ENCODE measurements around the gene KCTD16.

KCTD16 gene

DNA sequence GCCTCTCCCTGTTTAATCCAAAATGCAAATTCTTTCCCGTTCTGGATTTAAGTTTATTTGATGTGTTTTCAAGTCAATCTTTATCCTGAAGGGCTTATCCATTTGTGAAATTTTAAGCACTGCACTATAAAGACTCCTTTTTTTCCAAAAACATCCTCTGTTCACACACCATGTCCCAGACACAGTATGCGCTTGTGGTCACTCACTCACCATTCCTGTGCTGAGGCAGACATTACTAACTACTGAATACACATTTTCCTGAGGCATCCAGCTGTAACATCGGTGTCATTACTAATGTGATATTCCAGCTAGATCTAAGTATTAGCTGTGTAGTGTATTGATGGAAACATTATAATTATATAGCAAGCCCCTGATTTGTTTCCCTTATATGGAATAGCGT lies 298.4 kb downstream of the KCTD16 start:
- H3K4me3 ChIP-seq (ENCODE audit: low read length), result no peak overlapping the region
- DNase-seq (ENCODE audit: low read depth), result peak; percentile 46
- TF ChIP-seq, protein P1, sequence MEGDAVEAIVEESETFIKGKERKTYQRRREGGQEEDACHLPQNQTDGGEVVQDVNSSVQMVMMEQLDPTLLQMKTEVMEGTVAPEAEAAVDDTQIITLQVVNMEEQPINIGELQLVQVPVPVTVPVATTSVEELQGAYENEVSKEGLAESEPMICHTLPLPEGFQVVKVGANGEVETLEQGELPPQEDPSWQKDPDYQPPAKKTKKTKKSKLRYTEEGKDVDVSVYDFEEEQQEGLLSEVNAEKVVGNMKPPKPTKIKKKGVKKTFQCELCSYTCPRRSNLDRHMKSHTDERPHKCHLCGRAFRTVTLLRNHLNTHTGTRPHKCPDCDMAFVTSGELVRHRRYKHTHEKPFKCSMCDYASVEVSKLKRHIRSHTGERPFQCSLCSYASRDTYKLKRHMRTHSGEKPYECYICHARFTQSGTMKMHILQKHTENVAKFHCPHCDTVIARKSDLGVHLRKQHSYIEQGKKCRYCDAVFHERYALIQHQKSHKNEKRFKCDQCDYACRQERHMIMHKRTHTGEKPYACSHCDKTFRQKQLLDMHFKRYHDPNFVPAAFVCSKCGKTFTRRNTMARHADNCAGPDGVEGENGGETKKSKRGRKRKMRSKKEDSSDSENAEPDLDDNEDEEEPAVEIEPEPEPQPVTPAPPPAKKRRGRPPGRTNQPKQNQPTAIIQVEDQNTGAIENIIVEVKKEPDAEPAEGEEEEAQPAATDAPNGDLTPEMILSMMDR (conservative IDR thresholded peaks at IDR 0.05; ENCODE audit: low read depth, low read length), result no peak

DNA sequence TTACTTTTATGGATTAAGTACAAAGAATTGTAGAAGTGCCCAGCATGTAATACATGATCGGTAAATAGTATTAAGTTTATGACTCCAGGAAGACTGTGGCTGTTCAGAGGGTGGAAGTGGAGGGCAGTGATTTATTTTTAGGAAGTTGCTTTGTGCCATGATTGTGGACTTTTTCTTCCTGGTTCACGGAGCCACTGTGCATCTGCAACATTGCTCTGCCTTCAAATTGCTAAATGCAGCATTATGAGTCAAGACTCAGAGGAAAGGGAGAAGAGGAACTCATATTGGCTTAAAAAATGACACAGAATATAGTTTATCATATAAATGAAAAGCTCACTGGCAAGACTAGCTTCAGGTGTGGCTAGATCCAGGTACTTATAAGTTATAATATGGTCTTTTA lies 301.5 kb downstream of the KCTD16 start:
- no peak for DNase-seq (ENCODE audit: low read depth)
- TF ChIP-seq, protein P1 (conservative IDR thresholded peaks at IDR 0.05; ENCODE audit: low read depth, low read length), result no peak
- no peak overlapping the region for H3K4me3 ChIP-seq (ENCODE audit: low read length)

DNA sequence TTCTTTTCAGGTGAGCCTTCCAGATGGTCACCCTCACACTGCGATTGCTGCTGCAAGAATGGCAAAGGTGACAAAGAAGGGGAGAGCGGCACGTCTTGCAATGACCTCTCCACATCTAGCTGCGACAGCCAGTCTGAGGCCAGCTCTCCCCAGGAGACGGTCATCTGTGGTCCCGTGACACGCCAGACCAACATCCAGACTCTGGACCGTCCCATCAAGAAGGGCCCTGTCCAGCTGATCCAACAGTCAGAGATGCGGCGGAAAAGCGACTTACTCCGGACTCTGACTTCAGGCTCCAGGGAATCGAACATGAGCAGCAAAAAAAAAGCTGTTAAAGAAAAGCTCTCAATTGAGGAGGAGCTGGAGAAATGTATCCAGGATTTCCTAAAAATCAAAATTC lies 303.0 kb downstream of the KCTD16 start:
- TF ChIP-seq, protein P1 (conservative IDR thresholded peaks at IDR 0.05; ENCODE audit: low read depth, low read length), result no peak
- no peak overlapping the region for H3K4me3 ChIP-seq (ENCODE audit: low read length)
- no peak for DNase-seq (ENCODE audit: low read depth)

DNA sequence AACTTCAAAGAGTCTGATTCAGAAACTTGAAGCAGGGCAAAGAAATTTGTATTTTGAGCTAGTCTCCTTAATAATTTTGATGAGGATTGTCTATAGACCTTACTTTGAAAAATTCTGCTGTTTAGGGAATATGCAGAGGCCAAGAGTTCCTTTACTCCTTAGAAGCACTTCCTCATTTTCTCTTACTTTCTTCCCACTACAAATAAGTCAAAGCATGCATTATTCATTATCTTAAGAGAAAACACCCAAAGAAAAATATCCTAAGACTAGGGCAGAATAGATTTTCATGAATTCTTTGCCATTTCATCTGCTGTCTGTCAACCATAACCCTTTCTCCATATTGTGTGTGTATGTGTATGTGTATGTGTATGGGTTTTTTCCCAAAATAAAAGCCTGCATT lies 307.9 kb downstream of the KCTD16 start:
- H3K4me3 ChIP-seq (ENCODE audit: low read length), result no peak overlapping the region
- DNase-seq (ENCODE audit: low read depth), result no peak
- TF ChIP-seq, protein P1 (conservative IDR thresholded peaks at IDR 0.05; ENCODE audit: low read depth, low read length), result no peak

DNA sequence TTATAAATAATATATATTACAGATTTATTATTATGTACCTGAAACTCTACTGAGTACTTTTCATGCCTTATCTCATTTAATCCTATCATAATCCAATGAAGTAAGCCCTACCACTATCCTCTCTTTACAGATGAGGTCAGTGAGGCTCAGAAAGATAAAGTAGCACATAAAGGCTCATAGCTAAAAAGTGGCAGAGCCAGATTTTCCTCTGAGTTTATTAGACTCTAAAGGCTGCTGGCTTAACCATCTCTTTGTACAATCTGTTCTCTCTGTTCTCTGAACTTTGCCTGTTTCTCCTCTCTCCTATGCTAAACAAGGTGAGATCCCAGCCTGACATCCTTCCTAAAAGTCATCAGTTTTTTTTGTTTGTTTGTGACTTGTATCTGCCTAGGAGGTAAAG lies 311.2 kb downstream of the KCTD16 start:
- H3K4me3 ChIP-seq (ENCODE audit: low read length), result no peak overlapping the region
- DNase-seq (ENCODE audit: low read depth), result no peak
- TF ChIP-seq, protein P1 (conservative IDR thresholded peaks at IDR 0.05; ENCODE audit: low read depth, low read length), result no peak

DNA sequence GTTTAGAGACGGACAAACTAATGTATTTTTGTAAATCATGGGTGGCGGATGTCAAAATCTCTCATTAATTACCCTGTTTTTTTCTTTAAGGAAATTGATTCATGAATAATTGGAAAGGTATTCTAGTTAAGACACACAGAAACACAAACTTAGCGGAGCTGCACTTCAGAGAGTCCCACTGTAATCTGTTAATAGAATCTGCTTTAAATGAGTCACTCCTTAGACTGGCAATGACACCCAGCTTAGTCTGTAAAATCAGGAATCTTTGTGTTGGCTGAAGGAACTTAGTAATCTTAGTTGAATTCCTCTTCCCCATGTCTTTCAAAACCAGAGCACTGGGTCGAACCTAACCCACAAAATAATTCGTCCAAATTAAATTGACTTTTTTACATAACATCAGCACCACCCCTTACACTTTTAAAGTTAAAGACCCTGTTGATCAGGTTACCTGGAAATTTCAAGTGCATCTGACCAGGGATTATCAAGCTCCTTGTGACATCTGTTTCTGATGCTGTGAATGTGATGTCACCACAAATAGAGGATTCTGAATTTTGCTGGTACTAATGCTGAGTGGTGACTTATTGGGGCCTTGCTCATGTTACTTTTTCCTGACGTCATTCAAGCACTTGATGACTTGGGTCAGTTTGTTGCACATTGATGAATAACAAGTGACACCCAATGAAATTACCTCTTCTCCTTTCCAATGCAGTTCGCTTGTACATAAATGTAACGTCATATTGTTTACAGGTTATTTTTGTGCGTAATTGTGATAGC lies 313.6 kb downstream of the KCTD16 start:
- DNase-seq (ENCODE audit: low read depth), result peak; percentile 73
- H3K4me3 ChIP-seq (ENCODE audit: low read length), result no peak overlapping the region
- TF ChIP-seq, protein P1 (conservative IDR thresholded peaks at IDR 0.05; ENCODE audit: low read depth, low read length), result no peak

DNA sequence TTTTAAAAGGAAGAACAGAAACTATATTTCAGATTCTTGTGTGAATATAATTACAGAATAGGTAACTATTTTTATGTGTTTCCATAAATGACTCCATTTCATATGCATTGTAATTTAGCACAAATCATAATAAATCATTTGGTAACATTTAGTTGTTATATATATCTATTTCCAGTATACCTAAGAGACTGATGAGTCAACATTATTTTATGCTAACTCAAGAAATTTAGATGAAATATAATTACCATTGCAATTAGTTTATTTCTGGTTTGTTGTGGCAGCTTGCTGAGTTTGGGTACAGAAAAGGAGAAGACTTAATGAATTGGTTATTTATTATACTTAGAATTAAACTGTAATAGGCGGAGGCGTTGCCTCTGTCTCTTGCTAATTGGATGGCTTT lies 314.9 kb downstream of the KCTD16 start:
- TF ChIP-seq, protein P1 (conservative IDR thresholded peaks at IDR 0.05; ENCODE audit: low read depth, low read length), result no peak
- H3K4me3 ChIP-seq (ENCODE audit: low read length), result no peak overlapping the region
- no peak for DNase-seq (ENCODE audit: low read depth)
